ENCODE measurements around the gene PRPF31. TPM values are rescaled to one million over a fixed set of nuclear protein-coding genes. Genes with fewer than 3 reads are reported as not detected.

Gene PRPF31
- total RNA-seq, 1 experiment from 2014 or later, result 109 TPM

DNA sequence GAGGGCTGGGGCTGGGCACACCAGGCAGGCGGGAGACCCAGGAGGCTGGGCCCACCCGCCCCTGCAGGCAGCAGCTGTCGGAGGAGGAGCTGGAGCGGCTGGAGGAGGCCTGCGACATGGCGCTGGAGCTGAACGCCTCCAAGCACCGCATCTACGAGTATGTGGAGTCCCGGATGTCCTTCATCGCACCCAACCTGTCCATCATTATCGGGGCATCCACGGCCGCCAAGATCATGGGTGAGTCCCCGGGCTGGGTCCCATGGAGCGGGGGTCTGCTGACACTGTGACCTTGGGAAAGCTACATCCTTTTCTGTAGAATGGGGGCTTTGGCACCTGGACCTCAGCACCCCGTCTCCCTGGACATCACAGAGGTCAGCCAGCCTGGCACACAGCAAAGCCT lies 8.1 kb downstream of the PRPF31 start:
- CTCF ChIA-PET, result no interaction called here

DNA sequence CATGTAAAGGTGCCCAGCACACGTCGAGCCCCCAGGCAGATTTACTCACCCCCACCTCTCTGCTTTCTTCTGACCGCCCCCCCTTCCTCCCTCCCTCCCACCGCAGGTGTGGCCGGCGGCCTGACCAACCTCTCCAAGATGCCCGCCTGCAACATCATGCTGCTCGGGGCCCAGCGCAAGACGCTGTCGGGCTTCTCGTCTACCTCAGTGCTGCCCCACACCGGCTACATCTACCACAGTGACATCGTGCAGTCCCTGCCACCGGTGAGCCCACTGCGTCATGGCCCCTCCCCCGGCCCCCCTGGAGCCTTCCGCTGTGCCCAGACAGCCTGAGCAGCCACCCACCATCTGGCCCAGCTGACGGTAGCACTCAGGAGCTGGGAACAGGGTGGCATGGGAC lies 8.8 kb downstream of the PRPF31 start:
- ChIA-PET CTCF (no interaction called here), POLR2A (ENCODE audit: low non-redundant PET) (no interaction called here)
- DNase-seq (ENCODE audit: low spot score), result no peak
- Histone ChIP-seq H3K4me3 (ENCODE audit: low read depth, low read length, poor library complexity, severe bottlenecking) (no peak overlapping the region), H3K36me3 (ENCODE audit: insufficient read depth, low read length, poor library complexity, severe bottlenecking) (peaks cover 59% of the 10 kb centered on the region), H3K9me3 (ENCODE audit: low read depth, low read length, poor library complexity, severe bottlenecking) (no peaks in the 10 kb centered on the region), H3K27ac (ENCODE audit: low read depth, low read length, poor library complexity, severe bottlenecking) (no peak overlapping the region), H3K27me3 (replicated peaks; ENCODE audit: insufficient read depth, low read depth, low read length, poor library complexity) (no peaks in the 10 kb centered on the region), H3K4me1 (ENCODE audit: insufficient read depth, low read length, poor library complexity, severe bottlenecking) (no peaks in the 10 kb centered on the region)
- intact Hi-C loops (cut with micrococcal nuclease; ENCODE audit: unreplicated experiment), result no loop called here
- no peak for TF ChIP-seq EZH2 (IDR thresholded peaks at IDR 0.05; ENCODE audit: borderline replicate concordance, low read depth, low read length, poor library complexity, severe bottlenecking)
- TF ChIP-seq, protein P1, sequence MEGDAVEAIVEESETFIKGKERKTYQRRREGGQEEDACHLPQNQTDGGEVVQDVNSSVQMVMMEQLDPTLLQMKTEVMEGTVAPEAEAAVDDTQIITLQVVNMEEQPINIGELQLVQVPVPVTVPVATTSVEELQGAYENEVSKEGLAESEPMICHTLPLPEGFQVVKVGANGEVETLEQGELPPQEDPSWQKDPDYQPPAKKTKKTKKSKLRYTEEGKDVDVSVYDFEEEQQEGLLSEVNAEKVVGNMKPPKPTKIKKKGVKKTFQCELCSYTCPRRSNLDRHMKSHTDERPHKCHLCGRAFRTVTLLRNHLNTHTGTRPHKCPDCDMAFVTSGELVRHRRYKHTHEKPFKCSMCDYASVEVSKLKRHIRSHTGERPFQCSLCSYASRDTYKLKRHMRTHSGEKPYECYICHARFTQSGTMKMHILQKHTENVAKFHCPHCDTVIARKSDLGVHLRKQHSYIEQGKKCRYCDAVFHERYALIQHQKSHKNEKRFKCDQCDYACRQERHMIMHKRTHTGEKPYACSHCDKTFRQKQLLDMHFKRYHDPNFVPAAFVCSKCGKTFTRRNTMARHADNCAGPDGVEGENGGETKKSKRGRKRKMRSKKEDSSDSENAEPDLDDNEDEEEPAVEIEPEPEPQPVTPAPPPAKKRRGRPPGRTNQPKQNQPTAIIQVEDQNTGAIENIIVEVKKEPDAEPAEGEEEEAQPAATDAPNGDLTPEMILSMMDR (conservative IDR thresholded peaks at IDR 0.05; ENCODE audit: low read depth, low read length), result no peak
- BruUV-seq (replicated peaks), result no TSS peak

More for the DNA sequence above, 8.1 kb downstream of the PRPF31 start:
- TF ChIP-seq, protein P1 (conservative IDR thresholded peaks at IDR 0.05; ENCODE audit: low read depth, low read length), result no peak
- TF ChIP-seq EZH2 (IDR thresholded peaks at IDR 0.05; ENCODE audit: borderline replicate concordance, low read depth, low read length, poor library complexity, severe bottlenecking), result no peak
- no TSS peak for BruUV-seq (replicated peaks)
- Histone ChIP-seq H3K27me3 (replicated peaks; ENCODE audit: insufficient read depth, low read depth, low read length, poor library complexity) (no peaks in the 10 kb centered on the region), H3K27ac (ENCODE audit: low read depth, low read length, poor library complexity, severe bottlenecking) (no peak overlapping the region), H3K4me3 (ENCODE audit: low read depth, low read length, poor library complexity, severe bottlenecking) (no peak overlapping the region), H3K36me3 (ENCODE audit: insufficient read depth, low read length, poor library complexity, severe bottlenecking) (peaks cover 59% of the 10 kb centered on the region), H3K4me1 (ENCODE audit: insufficient read depth, low read length, poor library complexity, severe bottlenecking) (no peaks in the 10 kb centered on the region), H3K9me3 (ENCODE audit: low read depth, low read length, poor library complexity, severe bottlenecking) (no peaks in the 10 kb centered on the region)
- POLR2A ChIA-PET (ENCODE audit: low non-redundant PET), result interaction anchor here (0.5 to 0.6 kb wide), 2 partner anchors 8 to 699 kb away, joined by 3 to 4 read pairs; partner anchors contain the start of genes PRPF31 and TFPT
- intact Hi-C loops (cut with micrococcal nuclease; ENCODE audit: unreplicated experiment), result no loop called here
- no peak for DNase-seq (ENCODE audit: low spot score)

DNA sequence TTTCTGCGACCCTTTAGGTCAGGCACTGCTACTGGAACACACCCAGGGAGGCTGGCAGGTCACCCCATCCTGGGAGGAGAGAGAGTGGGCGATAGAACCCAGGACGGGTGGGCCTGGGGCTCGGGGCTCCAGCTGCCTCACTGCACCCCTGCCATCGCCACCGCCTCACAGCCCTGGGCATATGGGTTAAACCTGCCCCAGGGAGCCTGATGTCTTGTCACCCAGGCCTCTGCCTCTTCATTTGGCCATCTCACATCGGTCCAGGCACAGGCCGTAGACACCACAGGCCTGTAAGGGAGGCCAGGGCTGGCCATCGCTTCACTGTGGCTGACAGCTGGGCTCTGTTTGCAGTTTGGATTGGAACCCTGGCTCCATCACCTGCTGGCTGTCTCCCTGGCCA lies 10.2 kb downstream of the PRPF31 start:
- intact Hi-C loops (cut with micrococcal nuclease; ENCODE audit: unreplicated experiment), result no loop called here
- POLR2A ChIA-PET (ENCODE audit: low non-redundant PET), result no interaction called here
- no peak for TF ChIP-seq EZH2 (IDR thresholded peaks at IDR 0.05; ENCODE audit: borderline replicate concordance, low read depth, low read length, poor library complexity, severe bottlenecking)
- TF ChIP-seq, protein P1 (conservative IDR thresholded peaks at IDR 0.05; ENCODE audit: low read depth, low read length), result no peak
- no peaks in the 10 kb centered on the region for H3K27me3 ChIP-seq (replicated peaks; ENCODE audit: insufficient read depth, low read depth, low read length, poor library complexity)
- no peak overlapping the region for H3K27ac ChIP-seq (ENCODE audit: low read depth, low read length, poor library complexity, severe bottlenecking)
- no peak overlapping the region for H3K4me3 ChIP-seq (ENCODE audit: low read depth, low read length, poor library complexity, severe bottlenecking)
- no peaks in the 10 kb centered on the region for H3K4me1 ChIP-seq (ENCODE audit: insufficient read depth, low read length, poor library complexity, severe bottlenecking)
- no peak for DNase-seq (ENCODE audit: low spot score)
- no TSS peak for BruUV-seq (replicated peaks)
- no peaks in the 10 kb centered on the region for H3K9me3 ChIP-seq (ENCODE audit: low read depth, low read length, poor library complexity, severe bottlenecking)
- peaks cover 58% of the 10 kb centered on the region for H3K36me3 ChIP-seq (ENCODE audit: insufficient read depth, low read length, poor library complexity, severe bottlenecking)
- CTCF ChIA-PET, result no interaction called here

All from A673 (cell line).